ENCODE data around the gene TEX44.

The TEX44 gene

DNA sequence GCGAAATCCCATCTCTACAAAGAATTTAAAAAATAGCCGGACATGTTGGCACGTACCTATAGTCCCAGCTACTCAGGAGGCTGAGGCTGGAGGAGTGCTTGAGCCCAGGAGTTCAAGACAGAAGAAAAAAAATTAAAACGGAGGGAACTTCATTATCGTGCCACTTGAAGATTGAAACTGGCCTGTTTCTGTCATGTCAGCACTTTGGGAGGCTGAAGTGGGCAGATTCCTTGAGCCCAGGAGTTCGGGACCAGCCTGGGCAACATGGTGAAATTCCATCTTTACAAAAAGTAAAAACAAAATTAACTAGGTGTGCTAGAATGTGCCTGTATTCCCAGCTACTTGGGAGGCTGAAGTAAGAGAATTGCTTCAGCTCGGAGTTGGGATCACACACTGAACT, 3.0 kb upstream of the TEX44 start:
- TF ChIP-seq CTCF (conservative IDR thresholded peaks at IDR 0.05; ENCODE audit: low read depth, low read length): no peak
- DNase-seq (ENCODE audit: low read depth): no peak
- no peak overlapping the region for H3K4me3 ChIP-seq (ENCODE audit: low read length)

DNA sequence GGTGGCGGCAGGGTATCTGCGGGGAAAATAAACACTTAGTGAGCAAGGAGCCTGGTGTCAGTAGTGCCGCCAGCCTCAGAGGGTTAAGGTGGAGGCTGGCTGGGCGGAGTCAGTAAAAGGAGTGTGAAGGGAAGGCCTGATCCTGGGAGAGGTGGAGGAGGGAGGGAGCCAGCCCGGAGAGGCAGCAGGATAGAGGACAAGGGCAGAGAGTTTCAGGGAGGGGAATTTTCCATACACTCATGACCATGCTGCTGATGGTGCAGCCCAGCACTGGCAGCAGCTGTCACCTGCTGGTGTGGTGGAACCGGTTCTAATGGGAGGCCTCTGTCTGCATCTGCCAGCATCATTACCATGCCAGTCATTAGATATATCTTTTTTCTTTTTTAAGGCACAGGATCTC, 2.0 kb upstream of the TEX44 start:
- DNase-seq (ENCODE audit: low read depth): no peak
- no peak for TF ChIP-seq CTCF (conservative IDR thresholded peaks at IDR 0.05; ENCODE audit: low read depth, low read length)
- H3K4me3 ChIP-seq (ENCODE audit: low read length): no peak overlapping the region

GRCh38 chr2:231593666-231594065, 1.0 kb downstream of the TEX44 start:
- no peak for TF ChIP-seq CTCF (conservative IDR thresholded peaks at IDR 0.05; ENCODE audit: low read depth, low read length)
- H3K4me3 ChIP-seq (ENCODE audit: low read length): no peak overlapping the region
- no peak for DNase-seq (ENCODE audit: low read depth)

- no peak for TF ChIP-seq CTCF (conservative IDR thresholded peaks at IDR 0.05; ENCODE audit: low read depth, low read length)
- DNase-seq (ENCODE audit: low read depth): peak; percentile 89
- no peak overlapping the region for H3K4me3 ChIP-seq (ENCODE audit: low read length)
These were observed 4.4 kb downstream of the TEX44 start for GRCh38 chr2:231597014-231597611.

- no peak for DNase-seq (ENCODE audit: low read depth)
- H3K4me3 ChIP-seq (ENCODE audit: low read length): no peak overlapping the region
- no peak for TF ChIP-seq CTCF (conservative IDR thresholded peaks at IDR 0.05; ENCODE audit: low read depth, low read length)
These were observed 5.0 kb downstream of the TEX44 start for GRCh38 chr2:231597627-231598026.

GRCh38 chr2:231600619-231601355, 8.1 kb downstream of the TEX44 start:
- DNase-seq (ENCODE audit: low read depth): no peak
- no peak for TF ChIP-seq CTCF (conservative IDR thresholded peaks at IDR 0.05; ENCODE audit: low read depth, low read length)
- no peak overlapping the region for H3K4me3 ChIP-seq (ENCODE audit: low read length)
